PFSK-1 (cell line): ENCODE measurements around the gene VAV2. TPM values are rescaled to one million over a fixed set of nuclear protein-coding genes. Genes with fewer than 3 reads are reported as not detected.

ENCODE experiments used
- FOXP2 ChIP-seq: optimal IDR thresholded peaks from 2 replicates; pipeline ENCODE3; 2011; ENCODE audit warnings: borderline replicate concordance, control low read depth, inconsistent platforms; ENCODE audit not compliant: insufficient read depth; ENCODE audit errors: extremely low read length, extremely low read depth
- POLR2AphosphoS5 ChIP-seq: IDR thresholded peaks from 2 replicates; pipeline ENCODE4 v1.6.1; 2012; ENCODE audit warnings: low read depth, mild to moderate bottlenecking, control low read depth, low read length, moderate library complexity
- SIN3A ChIP-seq: IDR thresholded peaks from 2 replicates; pipeline ENCODE4 v1.6.1; 2012; ENCODE audit warnings: mild to moderate bottlenecking, low read length, moderate library complexity, borderline replicate concordance; ENCODE audit not compliant: insufficient read depth
- TAF1 ChIP-seq: IDR thresholded peaks from 2 replicates; pipeline ENCODE4 v1.6.1; 2012; ENCODE audit warnings: low read length, control low read depth, borderline replicate concordance; ENCODE audit not compliant: insufficient read depth
- polyA plus RNA-seq: library from polyadenylated mRNA; unstranded; fragments of >200 nt; gene quantifications from one replicate; pipeline ENCODE4 v1.2.1, GENCODE V29; 2012; ENCODE audit warnings: low read depth, missing spikeins; ENCODE audit not compliant: insufficient read length
- TF ChIP-seq, protein P1 (sequence below), 2 experiments: IDR thresholded peaks; 2 replicates each; pipeline versions ENCODE4 v1.6.1 to v1.8.0; 2011 to 2012; ENCODE audit warnings: low read depth in 2 of 2, low read length in 2 of 2, control low read depth in 1 of 2, inconsistent platforms in 1 of 2, mild to moderate bottlenecking in 1 of 2, moderate library complexity in 1 of 2; ENCODE audit not compliant: insufficient read depth in 1 of 2

Gene VAV2, protein sequence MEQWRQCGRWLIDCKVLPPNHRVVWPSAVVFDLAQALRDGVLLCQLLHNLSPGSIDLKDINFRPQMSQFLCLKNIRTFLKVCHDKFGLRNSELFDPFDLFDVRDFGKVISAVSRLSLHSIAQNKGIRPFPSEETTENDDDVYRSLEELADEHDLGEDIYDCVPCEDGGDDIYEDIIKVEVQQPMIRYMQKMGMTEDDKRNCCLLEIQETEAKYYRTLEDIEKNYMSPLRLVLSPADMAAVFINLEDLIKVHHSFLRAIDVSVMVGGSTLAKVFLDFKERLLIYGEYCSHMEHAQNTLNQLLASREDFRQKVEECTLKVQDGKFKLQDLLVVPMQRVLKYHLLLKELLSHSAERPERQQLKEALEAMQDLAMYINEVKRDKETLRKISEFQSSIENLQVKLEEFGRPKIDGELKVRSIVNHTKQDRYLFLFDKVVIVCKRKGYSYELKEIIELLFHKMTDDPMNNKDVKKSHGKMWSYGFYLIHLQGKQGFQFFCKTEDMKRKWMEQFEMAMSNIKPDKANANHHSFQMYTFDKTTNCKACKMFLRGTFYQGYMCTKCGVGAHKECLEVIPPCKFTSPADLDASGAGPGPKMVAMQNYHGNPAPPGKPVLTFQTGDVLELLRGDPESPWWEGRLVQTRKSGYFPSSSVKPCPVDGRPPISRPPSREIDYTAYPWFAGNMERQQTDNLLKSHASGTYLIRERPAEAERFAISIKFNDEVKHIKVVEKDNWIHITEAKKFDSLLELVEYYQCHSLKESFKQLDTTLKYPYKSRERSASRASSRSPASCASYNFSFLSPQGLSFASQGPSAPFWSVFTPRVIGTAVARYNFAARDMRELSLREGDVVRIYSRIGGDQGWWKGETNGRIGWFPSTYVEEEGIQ
- polyA plus RNA-seq, result 15.2 TPM

- TF ChIP-seq TAF1, result no peak
- no peak for TF ChIP-seq FOXP2
Measured at GRCh38 chr9:133991964-133992779, at the start of gene VAV2. TSS of gene VAV2 (minus strand) at chr9:133992324. CDS start at chr9:133992278, 46 bp downstream.

GRCh38 chr9:134041649-134041962 lies 49.5 kb upstream of the VAV2 start:
- no peak for TF ChIP-seq FOXP2
- no peak for TF ChIP-seq POLR2AphosphoS5
- TF ChIP-seq TAF1, result no peak
- no peak for TF ChIP-seq SIN3A
- TF ChIP-seq, protein P1, sequence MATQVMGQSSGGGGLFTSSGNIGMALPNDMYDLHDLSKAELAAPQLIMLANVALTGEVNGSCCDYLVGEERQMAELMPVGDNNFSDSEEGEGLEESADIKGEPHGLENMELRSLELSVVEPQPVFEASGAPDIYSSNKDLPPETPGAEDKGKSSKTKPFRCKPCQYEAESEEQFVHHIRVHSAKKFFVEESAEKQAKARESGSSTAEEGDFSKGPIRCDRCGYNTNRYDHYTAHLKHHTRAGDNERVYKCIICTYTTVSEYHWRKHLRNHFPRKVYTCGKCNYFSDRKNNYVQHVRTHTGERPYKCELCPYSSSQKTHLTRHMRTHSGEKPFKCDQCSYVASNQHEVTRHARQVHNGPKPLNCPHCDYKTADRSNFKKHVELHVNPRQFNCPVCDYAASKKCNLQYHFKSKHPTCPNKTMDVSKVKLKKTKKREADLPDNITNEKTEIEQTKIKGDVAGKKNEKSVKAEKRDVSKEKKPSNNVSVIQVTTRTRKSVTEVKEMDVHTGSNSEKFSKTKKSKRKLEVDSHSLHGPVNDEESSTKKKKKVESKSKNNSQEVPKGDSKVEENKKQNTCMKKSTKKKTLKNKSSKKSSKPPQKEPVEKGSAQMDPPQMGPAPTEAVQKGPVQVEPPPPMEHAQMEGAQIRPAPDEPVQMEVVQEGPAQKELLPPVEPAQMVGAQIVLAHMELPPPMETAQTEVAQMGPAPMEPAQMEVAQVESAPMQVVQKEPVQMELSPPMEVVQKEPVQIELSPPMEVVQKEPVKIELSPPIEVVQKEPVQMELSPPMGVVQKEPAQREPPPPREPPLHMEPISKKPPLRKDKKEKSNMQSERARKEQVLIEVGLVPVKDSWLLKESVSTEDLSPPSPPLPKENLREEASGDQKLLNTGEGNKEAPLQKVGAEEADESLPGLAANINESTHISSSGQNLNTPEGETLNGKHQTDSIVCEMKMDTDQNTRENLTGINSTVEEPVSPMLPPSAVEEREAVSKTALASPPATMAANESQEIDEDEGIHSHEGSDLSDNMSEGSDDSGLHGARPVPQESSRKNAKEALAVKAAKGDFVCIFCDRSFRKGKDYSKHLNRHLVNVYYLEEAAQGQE (IDR thresholded peaks at IDR 0.05; ENCODE audit: insufficient read depth in 1 of 2, low read depth in 2 of 2, low read length in 2 of 2), result no peak

- TF ChIP-seq FOXP2 (no peak), SIN3A (no peak), POLR2AphosphoS5 (no peak), TAF1 (no peak)
- TF ChIP-seq, protein P1 (IDR thresholded peaks at IDR 0.05; ENCODE audit: insufficient read depth in 1 of 2, low read depth in 2 of 2, low read length in 2 of 2), result no peak
Measured at GRCh38 chr9:134040781-134041648, 48.9 kb upstream of the VAV2 start.

DNA sequence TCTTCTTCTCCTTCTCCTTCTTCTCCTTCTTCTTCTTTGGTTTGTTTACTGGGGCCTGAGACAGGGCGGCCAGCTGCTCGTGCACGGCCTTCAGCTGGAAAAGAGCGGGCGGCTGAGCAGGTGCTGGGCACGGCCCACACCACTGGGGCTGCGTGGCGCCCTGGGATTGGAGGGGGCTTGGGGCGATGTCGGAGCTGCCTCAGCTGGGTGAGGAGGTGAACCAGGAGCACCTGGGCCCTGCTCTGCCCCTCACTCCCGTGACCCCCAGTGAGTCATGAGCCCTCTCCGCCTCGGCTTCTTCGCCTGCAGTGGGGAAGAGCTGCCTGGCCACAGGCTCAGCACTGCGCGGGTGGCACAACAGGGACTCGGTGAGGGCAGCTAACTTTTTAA lies 48.0 kb upstream of the VAV2 start:
- no peak for TF ChIP-seq TAF1
- no peak for TF ChIP-seq POLR2AphosphoS5
- no peak for TF ChIP-seq FOXP2
- no peak for TF ChIP-seq SIN3A
- TF ChIP-seq, protein P1 (IDR thresholded peaks at IDR 0.05; ENCODE audit: insufficient read depth in 1 of 2, low read depth in 2 of 2, low read length in 2 of 2), result no peak
